Hematopoietic multipotent progenitor cell treated with erythropoietin and hydrocortisone succinate and interleukin-3 and kit ligand, for 4 days (in vitro differentiated cells): ENCODE data around the gene CACNA1B.

ENCODE experiments used
- DNase-seq: peaks from one replicate; pipeline ENCODE4 v3.0.0-alpha.2; 2015

Gene CACNA1B

DNA sequence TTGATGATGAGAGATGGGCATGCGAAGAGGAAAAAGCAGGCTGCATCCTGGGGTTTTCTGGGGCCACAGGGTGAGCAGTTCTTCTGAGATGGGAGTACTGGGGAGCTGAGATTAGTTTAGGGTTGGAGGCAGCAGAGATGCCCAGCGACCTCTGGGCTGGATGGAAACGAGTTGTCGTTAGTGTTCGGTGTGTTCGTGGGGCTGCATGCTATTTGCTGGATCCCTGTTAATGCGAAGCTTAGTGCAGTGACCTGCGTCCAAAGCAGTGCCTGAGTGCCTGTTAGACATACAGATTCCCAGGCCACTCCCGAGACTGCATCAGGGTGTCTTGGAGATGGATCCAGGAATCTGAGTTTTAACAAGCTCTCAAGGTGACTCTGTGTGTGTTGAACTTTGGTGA lies 201.3 kb downstream of the CACNA1B start:
- DNase-seq, result no peak

DNA sequence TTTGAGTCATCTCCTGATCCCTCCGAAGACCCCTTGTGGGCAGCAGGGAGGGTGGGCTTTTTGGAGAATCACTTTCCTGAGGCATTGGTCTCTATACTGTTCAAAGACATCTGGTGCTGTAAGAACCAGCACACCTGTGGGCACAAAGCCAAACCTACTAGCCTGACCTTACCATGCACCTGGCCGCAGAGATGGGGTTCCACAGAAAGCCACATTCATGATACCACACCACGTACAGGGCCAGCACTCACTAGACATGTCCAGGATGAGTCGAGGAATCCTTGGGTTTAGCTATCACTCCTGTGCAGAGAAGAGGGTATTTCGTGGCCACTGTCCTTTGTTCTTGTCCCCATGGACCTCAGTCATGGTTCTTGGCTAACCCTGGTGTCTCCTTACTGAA lies 203.4 kb downstream of the CACNA1B start:
- DNase-seq, result no peak

GRCh38 chr9:138082918-138083636 lies 205.5 kb downstream of the CACNA1B start:
- DNase-seq, result no peak

- DNase-seq, result no peak
Observed at GRCh38 chr9:138083873-138084272, 206.3 kb downstream of the CACNA1B start.

- no peak for DNase-seq
Observed at GRCh38 chr9:138085568-138085967, 208.0 kb downstream of the CACNA1B start.

GRCh38 chr9:138092057-138092456 lies 214.5 kb downstream of the CACNA1B start:
- DNase-seq, result peak; percentile 10

DNA sequence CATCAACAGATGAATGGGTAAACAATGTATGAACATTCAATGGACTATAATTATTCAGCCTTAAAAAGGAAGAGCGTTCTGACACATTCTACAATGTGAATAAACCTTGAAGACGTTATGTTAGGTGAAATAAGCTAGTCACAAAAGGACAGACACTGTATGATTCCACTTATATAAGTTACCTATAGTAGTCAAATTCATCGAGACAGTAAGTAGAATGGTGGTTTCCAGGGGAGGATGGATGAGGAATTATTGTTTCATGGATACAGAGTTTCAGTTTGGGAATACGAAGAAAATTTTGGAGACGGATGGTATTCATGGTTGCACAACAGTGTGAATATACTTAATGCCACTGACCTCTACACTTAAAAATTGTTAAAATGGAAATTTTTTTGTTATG lies 216.4 kb downstream of the CACNA1B start:
- no peak for DNase-seq

GRCh38 chr9:138095813-138096518 lies 218.4 kb downstream of the CACNA1B start:
- DNase-seq, result no peak

DNA sequence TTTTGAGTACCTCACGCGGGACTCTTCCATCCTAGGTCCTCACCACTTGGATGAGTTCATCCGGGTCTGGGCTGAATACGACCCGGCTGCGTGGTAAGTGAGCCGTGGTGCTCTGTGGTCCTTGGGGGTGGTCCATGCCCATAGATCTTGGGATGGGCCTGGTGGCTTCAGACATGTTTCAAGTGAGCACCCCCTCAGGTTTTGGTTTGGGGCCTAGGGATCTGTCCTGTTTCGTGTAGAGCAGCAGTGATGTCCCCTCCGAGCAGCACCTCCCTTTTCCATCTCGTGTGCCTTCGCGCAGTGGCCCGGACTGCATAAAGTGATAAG lies 218.9 kb downstream of the CACNA1B start:
- no peak for DNase-seq

DNA sequence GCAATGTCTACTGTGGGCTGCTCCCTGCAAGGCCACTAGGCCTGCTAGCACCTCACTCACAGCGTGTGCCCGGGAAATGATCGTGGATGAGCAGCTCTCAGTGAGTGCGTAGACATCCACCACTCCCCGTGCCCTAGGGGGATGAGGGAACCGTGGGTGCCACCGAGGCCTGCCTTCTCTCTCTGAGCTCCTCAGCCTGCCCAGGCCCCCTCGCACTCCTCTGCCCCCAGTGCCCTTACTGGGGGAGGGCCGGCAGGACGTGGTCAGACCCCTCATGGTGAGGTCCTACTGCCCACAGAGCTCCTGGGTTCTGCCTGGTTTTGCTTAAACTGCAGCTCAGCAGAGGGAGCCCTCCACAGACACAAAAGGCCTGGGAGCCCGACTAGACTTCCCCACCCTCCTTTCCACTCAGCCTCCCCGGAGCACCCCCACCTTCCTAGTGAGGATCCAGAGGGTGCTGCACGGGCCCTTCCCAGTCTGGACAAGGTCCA lies 220.0 kb downstream of the CACNA1B start:
- DNase-seq, result no peak

GRCh38 chr9:138098116-138098907 lies 220.7 kb downstream of the CACNA1B start:
- DNase-seq, result no peak

GRCh38 chr9:138098908-138099791 lies 221.6 kb downstream of the CACNA1B start:
- no peak for DNase-seq

DNA sequence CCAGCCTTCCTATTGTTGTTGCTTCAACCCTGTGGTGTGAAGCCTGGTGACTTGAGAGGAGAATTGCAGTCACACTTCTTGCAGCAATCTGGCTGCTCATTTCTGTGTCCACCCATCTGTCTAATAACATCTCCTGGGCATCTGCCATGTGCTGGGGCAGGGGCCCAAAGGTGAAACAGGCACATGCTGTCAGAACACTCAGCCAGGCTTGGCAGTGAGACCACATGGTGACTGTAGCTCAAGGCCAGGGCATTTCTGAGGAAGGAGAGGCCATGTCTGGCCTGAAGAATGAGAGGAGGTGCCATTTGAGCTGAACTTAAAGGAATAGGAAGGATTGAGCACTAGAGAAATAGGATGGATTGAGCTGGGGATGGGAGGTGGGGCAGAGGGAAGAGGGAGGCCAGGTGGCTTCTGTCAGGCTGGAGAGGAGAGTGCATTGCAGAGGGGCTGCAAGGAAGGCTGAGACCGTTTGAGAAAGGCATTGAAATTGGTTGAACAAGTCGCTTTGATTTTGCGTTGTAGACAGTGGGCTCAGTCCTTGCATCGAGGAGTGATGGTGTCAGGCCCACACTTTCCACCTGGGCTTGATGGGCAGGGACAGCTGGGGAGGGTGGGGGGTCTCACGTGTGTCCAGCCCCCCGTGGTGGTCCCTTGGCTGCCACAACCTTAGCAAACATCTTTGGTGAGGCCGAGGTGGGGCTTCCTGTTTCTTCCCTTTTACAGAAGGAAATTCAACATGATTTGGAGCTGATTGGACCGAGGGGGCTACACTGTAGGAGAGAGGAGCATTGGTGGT lies 222.4 kb downstream of the CACNA1B start:
- DNase-seq, result no peak

DNA sequence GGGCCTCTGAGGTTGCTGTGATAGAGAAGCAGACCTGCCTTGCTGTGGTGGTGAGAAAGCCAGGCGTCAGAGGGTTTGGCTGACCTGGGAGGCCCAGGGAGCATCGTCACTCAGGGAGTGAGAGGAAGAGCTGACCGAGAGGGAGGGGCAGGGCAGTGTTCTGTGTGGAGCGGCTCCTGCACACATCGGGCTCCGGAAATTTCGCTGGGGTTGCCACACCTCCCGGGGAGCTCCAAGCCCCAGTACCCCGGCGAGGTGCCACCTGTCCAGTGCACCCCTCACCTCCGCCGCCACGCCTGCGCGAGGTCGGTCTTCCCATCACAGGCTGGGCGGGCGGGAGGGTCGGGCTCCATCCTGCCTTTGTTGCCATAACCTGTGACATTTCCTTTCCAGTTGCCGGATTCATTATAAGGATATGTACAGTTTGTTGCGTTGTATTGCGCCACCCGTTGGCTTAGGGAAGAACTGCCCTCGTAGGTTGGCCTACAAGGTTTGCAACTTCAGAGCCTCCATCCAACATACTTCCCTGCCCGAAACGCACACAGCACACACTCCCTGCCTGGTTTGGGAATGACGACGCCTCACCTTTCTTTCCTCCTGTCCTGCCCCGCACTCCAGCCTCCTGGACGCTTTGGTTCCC lies 223.2 kb downstream of the CACNA1B start:
- peak; percentile 5 for DNase-seq

- no peak for DNase-seq
Observed at GRCh38 chr9:138101444-138102234, 224.1 kb downstream of the CACNA1B start.

DNA sequence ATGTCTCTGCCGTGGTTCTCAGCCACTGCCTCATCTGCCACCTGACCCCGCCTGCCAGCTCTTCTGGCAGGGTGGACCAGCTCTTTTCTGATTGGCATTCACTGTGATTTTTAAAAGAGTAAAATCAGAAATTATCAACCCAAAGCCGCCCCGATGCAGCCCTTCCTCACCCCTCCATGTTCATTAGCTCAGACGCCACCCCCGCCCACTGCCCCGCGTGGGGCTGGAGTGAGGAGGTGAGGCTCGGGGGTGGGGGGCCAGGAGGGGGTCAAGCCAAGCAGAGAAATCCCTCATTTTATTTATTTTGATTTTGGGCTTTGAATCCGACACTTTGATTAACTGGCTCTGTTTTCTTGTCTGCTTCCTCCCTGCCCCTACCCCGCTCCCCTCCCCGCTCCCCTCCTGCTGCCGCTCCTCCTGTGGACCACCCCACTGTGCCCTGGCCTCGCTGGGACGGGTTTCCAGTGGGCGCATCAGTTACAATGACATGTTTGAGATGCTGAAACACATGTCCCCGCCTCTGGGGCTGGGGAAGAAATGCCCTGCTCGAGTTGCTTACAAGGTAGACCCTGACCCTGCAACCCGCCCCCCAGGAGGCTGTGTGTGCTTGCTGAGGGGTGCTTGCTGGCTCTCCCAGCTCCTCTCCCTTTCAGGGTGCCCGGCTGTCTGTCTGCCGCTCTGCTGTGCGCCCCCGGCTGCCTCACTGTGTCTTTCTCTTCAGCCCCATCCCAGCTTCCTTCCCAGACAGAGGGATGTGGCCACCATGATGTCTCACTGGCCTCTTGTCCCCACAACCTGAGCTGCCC lies 224.9 kb downstream of the CACNA1B start:
- no peak for DNase-seq

DNA sequence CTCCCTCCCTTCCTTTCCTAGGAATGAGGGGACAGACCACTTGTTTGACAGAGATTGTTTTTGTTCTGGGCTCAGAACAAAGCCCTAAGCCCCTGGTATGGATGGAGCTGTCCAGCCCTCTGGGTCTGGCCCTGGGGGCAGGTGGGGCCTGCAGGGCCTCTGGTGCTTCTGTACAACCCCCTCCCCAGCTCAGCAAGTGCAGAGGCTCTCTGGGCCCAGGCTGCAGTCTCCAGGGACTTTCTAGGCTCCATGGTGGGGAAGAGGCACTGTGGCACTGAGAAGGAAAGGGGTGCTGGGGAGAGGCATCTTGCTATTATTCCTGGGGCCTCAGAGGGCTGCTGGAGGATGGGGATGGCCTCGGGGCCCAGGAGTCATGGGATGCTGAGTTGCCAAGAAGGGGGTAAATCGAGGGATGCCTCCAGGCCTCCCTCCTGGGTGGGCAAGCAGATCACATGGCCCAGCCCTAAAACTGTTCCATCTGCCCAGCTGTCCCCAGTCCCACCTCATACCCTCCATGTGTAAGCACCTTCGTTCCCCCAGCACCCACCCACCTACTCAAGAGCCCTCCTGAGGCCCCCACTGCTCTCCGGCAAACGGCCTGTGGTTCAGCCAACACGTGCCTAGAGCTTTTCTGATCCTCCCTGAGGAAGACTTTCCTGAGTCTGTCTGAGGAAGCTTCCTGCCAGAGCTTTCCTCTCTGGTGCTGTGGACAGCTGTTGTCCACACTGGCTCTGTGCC lies 225.7 kb downstream of the CACNA1B start:
- DNase-seq, result no peak

GRCh38 chr9:138103849-138104206 lies 226.2 kb downstream of the CACNA1B start:
- DNase-seq, result no peak
